HCT116 (cell line): ENCODE data around the gene TMEM40. TPM values are rescaled to one million over a fixed set of nuclear protein-coding genes. Genes with fewer than 3 reads are reported as not detected.

Experiments
- ATAC-seq: fragments of 200-7000 bp; cut with Tn5 transposase; 2 replicates; pipeline ENCODE4 v1.9.1; 2020; ENCODE audit warnings: mild to moderate bottlenecking, moderate library complexity
- BruUV-seq: library from RNA; stranded (reverse); fragments of 400-500 nt; replicated peaks from 2 replicates; lab custom pipeline; 2021; lab: Mats Ljungman, UMichigan
- CTCF ChIA-PET: fragments of 300-600 bp; sonication (Branson Sonifier 250); formaldehyde crosslinking; loops from one replicate; lab custom pipeline; 2021; ENCODE audit warnings: antibody characterized with exemption; lab: Charles Lee
- POLR2A ChIA-PET: fragments of 300-600, 350-600 bp; sonication (Branson Sonifier 250); formaldehyde crosslinking; loops from one replicate; lab custom pipeline; 2021; ENCODE audit warnings: antibody characterized with exemption; lab: Charles Lee
- RAD21 ChIA-PET, 2 experiments: fragments of 300-600 bp; sonication (Branson Sonifier 250); formaldehyde crosslinking; loops; one replicate each; lab custom pipeline; 2023; ENCODE audit warnings: low total read pairs in 2 of 2; ENCODE audit not compliant: uncharacterized antibody in 2 of 2, unreplicated experiment in 2 of 2, low non-redundant PET in 1 of 2; lab: Charles Lee
- DNase-seq: peaks from one replicate; pipeline ENCODE4 v3.0.0-alpha.2; 2010; ENCODE audit warnings: low read depth, low spot score
- H2AFZ ChIP-seq: fragments of 200-600 bp; shearing (Covaris generic), sonication (generic); 2 replicates; pipeline ENCODE4 v1.6.1; 2017; ENCODE audit warnings: low read depth, mixed run types, mixed read lengths, antibody characterized with exemption, low read length; ENCODE audit not compliant: poor library complexity, severe bottlenecking
- H3K27ac ChIP-seq: 2 replicates; pipeline ENCODE4 v1.5.1; 2012; ENCODE audit warnings: low read depth, low read length
- H3K27me3 ChIP-seq: fragments of 200-600 bp; sonication (generic); 2 replicates; pipeline ENCODE4 v1.6.1; 2016; ENCODE audit warnings: mixed run types, low read length, mixed read lengths; ENCODE audit not compliant: insufficient read depth
- H3K36me3 ChIP-seq, 2 experiments: fragments of 200-500 bp in 1 of 2; fragments of 200-600 bp in 1 of 2; sonication (Bioruptor generic) in 1 of 2; sonication (generic) in 1 of 2; 2 replicates each; pipeline versions ENCODE4 v1.5.1 to v1.6.1; 2014 to 2016; ENCODE audit warnings: low read length in 2 of 2, inconsistent platforms in 1 of 2, mixed read lengths in 1 of 2, mixed run types in 1 of 2; ENCODE audit not compliant: insufficient read depth in 2 of 2, control insufficient read depth in 1 of 2
- H3K4me1 ChIP-seq, 2 experiments: fragments of 200-600 bp in 1 of 2; sonication (generic) in 1 of 2; 2 replicates each; pipeline versions ENCODE4 v1.5.1 to v1.6.1; 2012 to 2017; ENCODE audit warnings: low read length in 2 of 2, inconsistent platforms in 1 of 2, mild to moderate bottlenecking in 1 of 2, mixed read lengths in 1 of 2, mixed run types in 1 of 2, moderate library complexity in 1 of 2; ENCODE audit not compliant: insufficient read depth in 2 of 2, control insufficient read depth in 1 of 2
- H3K4me2 ChIP-seq: fragments of 200-600 bp; sonication (generic); 2 replicates; pipeline ENCODE4 v1.6.1; 2017; ENCODE audit warnings: mixed run types, low read length, mixed read lengths
- H3K4me3 ChIP-seq, 2 experiments: fragments of 200-600 bp in 1 of 2; sonication (generic) in 1 of 2; replicated peaks in 1 of 2; 2 replicates each; pipeline ENCODE4 v1.5.1; 2011 to 2016; ENCODE audit warnings: low read length in 2 of 2, control low read depth in 1 of 2, low read depth in 1 of 2, mild to moderate bottlenecking in 1 of 2, mixed read lengths in 1 of 2, mixed run types in 1 of 2
- H3K79me2 ChIP-seq: fragments of 200-600 bp; sonication (generic); 2 replicates; pipeline ENCODE4 v1.6.1; 2017; ENCODE audit warnings: mild to moderate bottlenecking, mixed run types, low read length, moderate library complexity, mixed read lengths; ENCODE audit not compliant: insufficient read depth
- H3K9ac ChIP-seq: fragments of 200-600 bp; sonication (generic); 2 replicates; pipeline ENCODE4 v1.6.1; 2016; ENCODE audit warnings: low read length, mixed read lengths
- H3K9me2 ChIP-seq: fragments of 200-600 bp; sonication (generic), shearing (Covaris generic); 2 replicates; pipeline ENCODE4 v1.6.1; 2017; ENCODE audit warnings: mixed run types, mild to moderate bottlenecking, moderate library complexity; ENCODE audit not compliant: insufficient read depth
- H3K9me3 ChIP-seq, 2 experiments: fragments of 200-500 bp in 1 of 2; fragments of 200-600 bp in 1 of 2; sonication (Bioruptor generic) in 1 of 2; sonication (generic) in 1 of 2; 2 replicates each; pipeline ENCODE4 v1.6.1; 2014 to 2017; ENCODE audit warnings: low read length in 2 of 2, mixed read lengths in 2 of 2, inconsistent platforms in 1 of 2, low read depth in 1 of 2, mild to moderate bottlenecking in 1 of 2, mixed run types in 1 of 2, moderate library complexity in 1 of 2; ENCODE audit not compliant: control insufficient read depth in 1 of 2, insufficient read depth in 1 of 2
- H4K20me1 ChIP-seq: fragments of 200-600 bp; sonication (generic), shearing (Covaris generic); 2 replicates; pipeline ENCODE4 v1.6.1; 2017; ENCODE audit warnings: mixed run types, mild to moderate bottlenecking, moderate library complexity; ENCODE audit not compliant: insufficient read depth
- CTCF ChIP-seq, 3 experiments: fragments of 200-600 bp in 1 of 3; sonication (generic) in 1 of 3; IDR thresholded peaks in 2 of 3; conservative IDR thresholded peaks in 1 of 3; 2 replicates each; pipeline ENCODE4 v1.5.1; 2012 to 2017; ENCODE audit warnings: low read depth in 2 of 3, low read length in 2 of 3, antibody characterized with exemption in 1 of 3, borderline replicate concordance in 1 of 3, control low read depth in 1 of 3, mild to moderate bottlenecking in 1 of 3, mixed read lengths in 1 of 3, mixed run types in 1 of 3, moderate library complexity in 1 of 3; ENCODE audit not compliant: insufficient read depth in 1 of 3
- FOSL1 ChIP-seq: IDR thresholded peaks from 2 replicates; pipeline ENCODE4 v1.6.1; 2012; ENCODE audit warnings: low read depth
- JUND ChIP-seq: IDR thresholded peaks from 2 replicates; pipeline ENCODE4 v1.6.1; 2012
- POLR2A ChIP-seq: IDR thresholded peaks from 2 replicates; pipeline ENCODE4 v1.7.0; 2011; ENCODE audit warnings: borderline replicate concordance; ENCODE audit not compliant: insufficient read depth, insufficient read length; ENCODE audit errors: extremely low read depth
- RAD21 ChIP-seq: IDR thresholded peaks from 2 replicates; pipeline ENCODE4 v1.6.1; 2012; ENCODE audit warnings: low read depth, mild to moderate bottlenecking
- YY1 ChIP-seq: IDR thresholded peaks from 2 replicates; pipeline ENCODE4 v1.6.1; 2011; ENCODE audit warnings: low read length, low read depth, moderate library complexity, mild to moderate bottlenecking; ENCODE audit not compliant: insufficient replicate concordance; ENCODE audit errors: extremely low read depth
- ZBTB33 ChIP-seq: IDR thresholded peaks from 2 replicates; pipeline ENCODE4 v1.6.1; 2011; ENCODE audit warnings: mild to moderate bottlenecking, low read length, moderate library complexity; ENCODE audit not compliant: insufficient replicate concordance; ENCODE audit errors: extremely low read depth
- ZNF274 ChIP-seq: fragments of 200-500 bp; sonication (Bioruptor generic); IDR thresholded peaks from 2 replicates; pipeline ENCODE4 v1.6.1; 2014; ENCODE audit warnings: mild to moderate bottlenecking, low read depth, low read length, inconsistent platforms
- intact Hi-C: fragments of 100-400 bp; cut with micrococcal nuclease; formaldehyde crosslinking; loops from 2 replicates; pipeline ENCODE4 v1.10.0; 2022
- total RNA-seq: library from RNA; stranded (reverse); gene quantifications from one replicate; pipeline ENCODE4 v1.2.1, GENCODE V29; 2021; ENCODE audit not compliant: unreplicated experiment

The TMEM40 gene
- total RNA-seq, 1 experiment from 2014 or later: 12.3 TPM

- Histone ChIP-seq H3K27ac (no peak overlapping the region), H3K4me1 (peaks cover 0 to 28% of the 10 kb centered on the region in 2 experiments; a peak in 3 of 4 replicates), H3K9me3 (no peaks in the 10 kb centered on the region), H4K20me1 (no peaks in the 10 kb centered on the region), H2AFZ (peak overlapping the region; percentile 79), H3K9me2 (no peaks in the 10 kb centered on the region), H3K9ac (peak overlapping the region; percentile 23; the same call in 1 of the 2 replicates), H3K79me2 (no peaks in the 10 kb centered on the region), H3K36me3 (no peaks in the 10 kb centered on the region), H3K4me3 (peak overlapping the region; percentile 43), H3K27me3 (no peaks in the 10 kb centered on the region), H3K4me2 (peak overlapping the region; percentile 75)
- BruUV-seq: no TSS peak
- peak; percentile 66 for TF ChIP-seq RAD21
- no peak for TF ChIP-seq POLR2A
- peak; percentile 71 to 96 (median 92); a peak in 5 of 6 replicates for TF ChIP-seq CTCF (IDR thresholded peaks at IDR 0.05 in 2 of 3, conservative IDR thresholded peaks at IDR 0.05 in 1 of 3; ENCODE audit: borderline replicate concordance in 1 of 3, insufficient read depth in 1 of 3, low read depth in 2 of 3, low read length in 2 of 3)
- TF ChIP-seq ZBTB33: no peak
- no peak for TF ChIP-seq FOSL1
- TF ChIP-seq ZNF274: no peak
- no peak for TF ChIP-seq JUND
- no peak for TF ChIP-seq YY1
- peak; percentile 75 for DNase-seq
- ChIA-PET RAD21 (no interaction called here), POLR2A (interaction anchor here (0.6 to 0.9 kb wide), 2 partner anchors 56 to 123 kb away, joined by 3 read pairs; partner anchors contain the start of gene RAF1), CTCF (interaction anchor here (0.7 to 1.9 kb wide), 5 partner anchors 13 to 102 kb away, joined by 3 to 8 read pairs (median 4); no protein-coding TSS in a partner anchor)
- intact Hi-C loops: no loop called here
- ATAC-seq: peak; percentile 87
These were observed 38.8 kb downstream of the TMEM40 start for GRCh38 chr3:12719984-12720898.
